ENCODE results near the gene HAUS7.

GRCh38 chrX:153478746-153479145 lies 8.4 kb upstream of the HAUS7 start:
- TF ChIP-seq CTCF (IDR thresholded peaks at IDR 0.05) (no peak), POLR2A (IDR thresholded peaks at IDR 0.05) (no peak)
